Stimulated activated CD8-positive, alpha-beta memory T cell treated with anti-CD3 and anti-CD28 coated beads, Interleukin-7, amount 100 ng/mL, for 1 hour (primary cell): ENCODE data around the gene SSC5D.
"Not testable (repeated sequence)": the region's sequence is repeated elsewhere in the genome, so short reads cannot be mapped to it uniquely, and the experiment has no call there.

Source experiments
- DNase-seq, 2 donors: peaks; one replicate each; pipeline ENCODE4 v3.0.0-alpha.2; 2020; ENCODE audit warnings: low read depth in 2 of 2

SSC5D gene

DNA sequence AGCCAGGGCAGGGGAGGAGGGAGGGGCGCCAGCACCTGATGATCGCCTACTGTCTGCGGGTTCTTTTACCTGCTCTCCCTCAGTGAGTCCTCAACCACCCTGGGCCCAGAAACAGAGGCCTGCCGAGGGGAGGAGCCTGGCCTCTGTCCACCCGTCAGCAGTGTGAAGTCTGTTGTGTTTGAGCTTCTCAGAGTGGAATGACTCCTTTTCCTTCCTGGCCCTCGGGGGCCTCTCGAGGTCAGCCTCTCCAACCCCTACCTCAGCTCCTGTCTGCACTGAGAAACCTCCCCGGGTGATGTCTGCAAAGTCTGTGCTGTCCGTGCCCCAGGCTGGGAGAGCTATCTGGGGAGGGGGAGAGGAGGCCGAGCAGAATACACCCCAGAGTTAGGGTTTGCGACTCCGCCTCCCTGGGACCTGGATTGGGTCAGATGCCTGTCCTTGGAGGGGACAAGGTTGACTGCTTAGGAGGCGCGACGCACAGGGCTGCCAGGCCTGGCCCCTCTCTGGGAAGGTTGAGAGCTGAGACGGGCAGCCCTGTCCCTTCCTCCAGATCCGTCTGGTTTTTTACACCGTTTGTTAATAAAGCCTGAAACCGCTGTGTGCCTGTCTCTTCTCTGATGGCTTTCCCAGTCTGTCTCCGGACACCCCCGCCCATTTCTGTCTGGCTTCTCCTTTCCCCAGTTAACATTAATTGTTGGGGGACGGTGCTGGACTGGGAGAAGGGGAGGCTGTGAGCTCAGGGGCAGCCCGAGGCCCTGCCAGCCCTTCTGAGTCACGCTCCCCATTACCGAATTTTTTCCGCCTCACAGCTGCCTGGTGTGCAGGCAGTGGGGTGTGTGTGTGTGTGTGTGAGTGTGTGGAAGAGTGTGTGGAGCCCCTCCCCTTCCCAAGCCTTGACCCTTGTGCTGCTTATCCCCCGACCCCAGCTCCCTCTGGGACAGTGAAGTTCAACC is 989 bp upstream of the SSC5D start:
- DNase-seq = no peak

DNA sequence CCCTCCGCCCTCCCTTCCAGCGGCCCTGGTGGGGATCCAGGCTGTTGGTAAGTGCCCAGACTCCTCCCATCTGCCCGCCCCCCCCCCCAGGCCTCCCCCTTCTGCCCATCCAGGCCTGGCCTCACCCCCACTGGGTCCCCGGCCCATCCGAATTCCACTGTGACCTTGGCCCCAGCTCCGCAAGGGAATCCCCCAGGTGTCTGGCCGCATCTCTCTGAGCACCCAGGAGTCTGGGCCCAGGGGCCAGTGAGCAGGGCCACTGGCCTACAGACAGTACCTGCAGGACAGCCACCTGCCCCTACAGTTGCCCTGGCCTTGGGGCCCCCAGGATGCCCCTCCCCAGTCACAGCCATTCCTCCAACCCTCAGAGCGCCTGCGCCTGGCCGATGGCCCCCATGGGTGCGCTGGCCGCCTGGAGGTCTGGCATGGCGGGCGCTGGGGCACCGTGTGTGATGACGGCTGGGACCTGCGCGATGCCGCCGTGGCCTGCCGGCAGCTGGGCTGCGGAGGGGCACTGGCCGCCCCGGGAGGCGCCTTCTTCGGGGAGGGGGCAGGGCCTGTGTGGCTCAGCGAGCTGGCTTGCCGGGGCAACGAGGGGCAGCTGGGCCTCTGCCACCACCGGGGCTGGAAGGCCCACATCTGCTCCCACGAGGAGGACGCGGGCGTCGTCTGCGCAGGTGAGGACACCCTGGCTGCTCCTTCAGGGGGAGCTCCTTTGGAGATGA is 912 bp downstream of the SSC5D start:
- no peak for DNase-seq

DNA sequence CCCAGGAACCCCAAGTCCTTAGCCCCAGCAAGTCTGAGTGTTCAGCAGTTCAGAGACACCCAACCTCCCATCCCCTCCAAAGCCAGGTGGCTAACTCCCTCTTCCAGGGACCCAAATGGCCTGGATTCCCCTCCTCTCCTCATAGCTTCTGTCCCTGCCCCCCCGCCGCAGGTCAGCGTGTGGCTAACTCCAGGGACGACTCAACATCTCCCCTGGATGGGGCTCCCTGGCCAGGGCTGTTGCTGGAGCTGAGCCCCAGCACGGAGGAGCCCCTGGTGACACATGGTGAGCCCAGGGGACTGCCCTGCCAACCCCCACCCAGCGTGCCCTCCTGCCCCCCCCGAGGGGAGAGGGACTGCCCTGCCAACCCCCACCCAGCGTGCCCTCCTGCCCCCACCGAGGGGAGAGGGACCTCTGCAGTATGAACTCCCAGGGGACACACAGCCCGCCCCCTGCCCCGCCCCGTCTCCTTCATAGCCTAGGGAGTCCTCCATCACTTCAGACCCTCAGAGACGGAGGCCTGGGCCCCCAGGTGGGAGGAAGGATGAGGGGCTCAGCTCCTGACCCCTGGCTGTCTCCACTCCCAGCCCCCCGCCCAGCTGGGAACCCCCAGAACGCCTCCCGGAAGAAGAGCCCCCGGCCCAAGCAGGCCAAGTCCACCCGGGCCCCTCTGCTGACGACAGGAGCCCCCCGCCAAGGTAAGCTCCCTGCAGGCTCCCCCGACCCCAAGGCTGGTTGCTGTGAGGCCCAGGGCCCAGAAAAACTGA is 1.7 kb downstream of the SSC5D start:
- no peak for DNase-seq

DNA sequence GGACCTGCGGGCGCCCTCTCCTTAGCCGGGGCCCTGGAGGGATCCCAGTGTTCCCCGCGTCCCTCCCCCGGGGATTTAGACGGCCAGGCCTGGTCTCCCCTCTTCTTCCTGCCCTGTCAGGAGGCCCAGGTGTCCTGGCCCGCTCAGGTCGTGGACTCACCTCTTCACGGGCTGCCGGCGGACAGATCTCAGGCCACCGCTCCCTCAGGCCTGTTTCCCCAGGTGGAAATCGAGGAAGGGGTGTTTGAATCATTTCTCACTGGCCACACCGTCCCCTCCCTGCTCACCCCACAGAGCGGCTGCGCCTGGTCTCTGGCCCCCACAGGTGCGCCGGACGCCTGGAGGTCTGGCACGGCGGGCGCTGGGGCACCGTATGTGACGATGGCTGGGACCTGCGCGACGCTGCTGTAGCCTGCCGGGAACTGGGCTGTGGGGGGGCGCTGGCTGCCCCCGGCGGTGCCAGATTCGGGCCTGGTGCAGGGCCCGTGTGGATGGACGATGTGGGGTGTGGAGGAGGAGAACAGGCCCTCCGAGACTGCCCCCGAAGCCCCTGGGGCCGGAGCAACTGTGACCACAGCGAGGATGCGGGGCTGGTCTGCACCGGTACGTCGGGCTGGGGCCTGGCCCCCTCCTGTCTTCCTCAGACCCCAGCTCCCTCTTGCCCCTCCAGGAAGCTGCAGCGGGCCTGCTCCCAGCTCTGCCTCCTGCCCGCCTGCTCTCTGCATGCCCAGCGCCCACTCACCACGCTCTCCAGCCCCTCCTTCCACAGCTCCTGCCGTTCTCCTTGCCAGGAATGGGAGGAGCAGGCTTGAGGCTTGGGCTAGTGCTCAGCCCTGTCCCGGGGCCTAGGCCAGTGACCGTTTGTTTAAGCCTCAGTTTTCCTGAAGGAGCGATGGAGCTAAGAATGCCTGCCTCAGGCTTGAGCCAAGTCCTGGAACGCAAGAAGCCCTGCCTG is 2.5 kb downstream of the SSC5D start:
- no peak for DNase-seq

DNA sequence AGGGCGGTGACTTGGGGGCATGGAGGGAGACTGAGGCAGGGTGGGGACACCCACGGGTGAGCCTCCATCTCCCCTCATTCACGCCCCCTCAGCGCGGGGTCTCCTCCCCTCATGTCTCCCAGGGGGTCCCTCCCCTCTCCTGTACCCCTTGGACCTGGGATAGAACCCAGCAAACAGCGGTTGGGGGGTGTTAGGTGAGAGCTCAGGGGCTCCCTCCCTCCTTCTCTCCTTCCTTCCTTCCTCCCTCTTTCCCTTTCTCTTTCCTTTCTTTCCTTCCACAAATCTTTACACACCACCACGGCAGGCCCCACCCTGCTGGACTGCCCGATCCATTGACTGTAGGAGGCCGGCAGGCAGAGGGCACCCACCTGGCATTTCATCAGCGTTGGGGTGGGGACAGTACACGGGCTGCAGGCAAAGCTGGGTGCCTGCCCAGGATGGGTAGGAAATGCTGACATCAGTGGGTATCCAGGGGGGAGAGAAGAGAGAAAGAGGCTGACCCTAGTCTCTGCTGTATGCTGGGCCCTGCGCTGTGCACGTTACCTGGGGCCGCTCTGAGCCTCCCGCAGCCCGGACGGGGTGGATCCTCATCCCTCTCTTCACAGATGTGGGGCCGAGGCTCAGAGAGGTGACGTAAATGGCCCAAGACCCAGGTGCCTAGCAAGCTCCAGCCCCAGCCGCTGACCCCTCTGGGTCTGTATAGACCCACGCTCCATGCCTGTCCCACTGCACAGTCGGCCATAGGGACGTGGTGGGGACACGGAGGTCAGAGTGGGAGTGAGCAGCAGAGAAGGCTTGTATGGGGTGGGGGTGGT is 3.5 kb downstream of the SSC5D start:
- DNase-seq = no peak

DNA sequence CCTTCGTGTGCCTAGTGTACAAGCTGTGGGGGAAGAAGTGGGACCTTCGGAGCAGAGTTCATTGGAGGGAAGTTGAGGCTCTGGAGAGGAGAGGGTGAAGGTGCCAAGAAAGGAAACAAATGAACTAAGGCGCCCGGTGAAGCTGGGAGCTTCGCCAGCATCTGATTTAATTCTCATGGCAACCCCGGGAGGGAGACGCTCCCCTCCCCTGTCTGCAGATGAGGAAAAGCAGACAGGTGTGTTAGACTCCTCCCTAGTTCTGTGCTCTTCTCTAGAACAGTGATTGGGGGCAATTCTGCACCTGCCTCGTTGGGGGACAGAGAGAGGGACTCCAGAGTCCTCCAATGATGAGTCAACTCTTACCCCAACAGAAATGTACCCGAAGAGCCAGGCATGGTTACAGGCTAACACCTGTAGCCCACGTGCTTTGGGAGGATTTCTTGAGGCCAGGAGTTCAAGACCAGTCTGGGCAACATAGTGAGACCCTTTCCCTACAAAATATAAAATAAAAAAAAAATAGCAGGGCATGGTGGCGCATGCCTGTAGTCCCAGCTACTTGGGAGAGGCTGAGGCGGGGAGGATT is 4.2 kb downstream of the SSC5D start:
- DNase-seq = no peak

DNA sequence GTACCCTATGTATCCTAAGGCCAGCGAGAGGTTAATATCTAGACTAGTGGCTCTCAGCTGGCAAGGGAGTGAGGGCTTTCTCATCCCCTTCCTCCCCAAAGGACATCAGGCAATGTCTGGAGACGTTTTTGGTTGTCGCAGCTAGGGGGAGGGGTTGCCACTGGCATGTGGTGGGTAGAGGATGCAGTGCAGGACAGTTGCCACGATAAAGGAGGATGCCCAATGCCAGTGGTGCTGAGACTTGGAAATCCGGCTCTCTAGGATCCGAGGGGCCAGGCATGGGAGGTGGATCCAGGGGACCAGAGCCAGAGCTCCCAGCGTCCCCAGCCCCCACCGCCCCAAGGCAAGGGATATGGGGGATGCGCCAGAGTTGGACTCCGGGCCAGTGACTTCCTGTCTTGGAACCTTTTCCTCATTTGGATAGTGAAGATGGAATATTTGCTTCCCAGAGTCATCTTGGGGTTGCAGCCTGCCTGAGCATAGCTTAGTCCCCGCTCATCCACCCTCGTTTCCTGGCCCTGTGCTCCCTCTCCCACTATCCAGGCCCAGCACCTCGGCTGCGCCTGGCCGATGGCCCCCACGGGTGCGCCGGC is 4.9 kb downstream of the SSC5D start:
- no peak for DNase-seq

DNA sequence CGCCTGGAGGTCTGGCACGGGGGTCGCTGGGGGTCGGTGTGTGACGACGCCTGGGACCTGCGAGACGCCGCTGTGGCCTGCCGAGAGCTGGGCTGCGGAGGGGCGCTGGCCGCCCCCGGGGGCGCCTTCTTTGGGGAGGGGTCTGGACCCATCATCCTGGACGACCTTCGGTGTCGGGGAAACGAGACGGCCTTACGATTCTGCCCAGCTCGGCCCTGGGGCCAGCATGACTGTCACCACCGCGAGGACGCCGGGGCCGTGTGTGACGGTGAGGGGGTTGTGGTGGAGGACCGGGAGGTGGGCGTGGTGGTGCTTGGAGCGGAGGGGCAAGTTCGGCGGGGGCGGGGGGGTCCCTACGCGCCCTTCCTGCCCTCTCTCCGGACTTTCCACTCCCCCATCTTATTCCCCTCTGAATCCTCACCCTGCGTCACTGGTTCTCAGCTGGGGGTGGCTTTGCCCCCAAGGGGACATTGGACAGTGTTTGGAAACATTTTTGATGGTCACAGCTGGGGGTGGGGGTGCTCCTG is 5.5 kb downstream of the SSC5D start:
- no peak for DNase-seq

DNA sequence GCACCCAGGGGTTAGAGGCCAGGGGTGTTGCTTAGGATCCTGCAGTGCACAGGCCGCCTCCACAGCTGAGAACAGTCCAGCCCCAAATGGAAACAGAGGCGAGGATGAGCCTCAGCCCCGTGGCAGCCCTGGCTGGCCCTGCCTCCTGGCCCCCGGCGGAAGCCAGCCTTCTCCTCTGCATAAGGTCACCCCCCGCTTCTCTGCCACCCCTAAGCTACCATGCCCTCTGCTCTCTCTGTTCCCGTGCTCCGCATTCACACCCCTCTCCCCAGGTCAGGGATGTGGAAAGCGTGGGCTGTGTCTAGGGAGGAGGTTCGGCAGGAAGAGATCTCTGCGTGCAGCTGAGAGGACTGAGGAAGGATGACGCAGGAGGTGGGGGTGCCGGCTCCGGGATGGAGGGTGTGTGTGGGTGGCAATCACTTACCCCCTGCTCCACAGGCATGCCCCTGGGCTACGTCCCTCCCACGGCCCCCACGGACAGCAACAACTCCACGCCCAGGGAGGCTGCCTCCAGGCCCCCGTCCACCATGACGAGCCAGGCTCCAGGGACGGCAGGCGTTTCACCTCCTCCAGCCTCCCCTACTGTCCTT is 6.0 kb downstream of the SSC5D start:
- DNase-seq = no peak

DNA sequence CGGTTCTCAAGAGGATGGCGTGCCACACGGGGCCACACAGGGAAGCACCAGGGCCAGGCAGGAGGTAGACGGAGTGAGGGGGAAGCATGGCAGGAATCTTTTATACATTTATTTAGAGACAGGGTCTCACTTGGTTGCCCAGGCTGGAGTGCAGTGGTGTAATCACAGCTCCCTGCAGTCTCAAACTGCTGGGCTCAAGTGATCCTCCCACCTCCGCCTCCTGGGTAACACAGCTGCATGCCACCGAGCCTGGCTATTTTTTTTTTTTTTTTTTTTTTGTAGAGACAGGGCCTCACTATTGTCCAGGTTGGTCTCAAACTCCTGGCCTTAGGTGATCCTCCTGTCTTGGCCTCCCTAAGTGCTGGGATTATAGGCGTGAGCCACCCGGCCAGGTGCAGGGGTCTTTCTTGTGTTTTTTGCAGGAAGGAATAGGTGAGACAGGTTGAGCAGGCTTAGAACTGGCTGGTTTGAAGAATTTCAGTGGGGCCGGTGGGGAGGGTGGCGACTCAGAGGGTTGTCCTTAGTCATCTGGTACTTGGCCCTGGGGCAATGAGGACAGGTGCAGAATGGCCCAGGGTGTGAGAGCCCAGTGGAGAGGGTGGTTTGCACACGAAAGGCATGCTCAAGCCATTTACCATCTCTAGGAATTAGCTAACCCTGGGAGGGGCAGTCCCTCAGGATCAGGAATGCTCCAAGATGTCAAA is 7.6 kb downstream of the SSC5D start:
- no peak for DNase-seq

DNA sequence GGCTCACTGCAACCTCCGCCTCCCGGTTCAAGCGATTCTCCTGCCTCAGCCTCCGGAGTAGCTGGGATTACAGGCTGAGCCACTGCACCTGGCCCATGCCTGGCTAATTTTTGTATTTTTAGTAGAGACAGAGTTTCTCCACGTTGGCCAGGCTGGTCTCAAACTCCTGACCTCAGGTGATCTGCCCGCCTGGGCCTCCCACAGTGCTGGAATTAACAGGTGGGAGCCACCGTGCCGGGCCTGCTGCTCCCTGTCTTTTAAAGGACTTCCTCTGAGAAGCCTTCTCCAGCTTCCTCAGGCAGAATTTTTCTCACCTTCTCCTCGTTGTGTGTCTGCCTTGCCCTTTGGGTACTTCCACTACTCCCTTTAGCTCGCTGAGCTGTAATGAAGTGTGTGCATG is 8.6 kb downstream of the SSC5D start:
- not testable (repeated sequence) for DNase-seq

DNA sequence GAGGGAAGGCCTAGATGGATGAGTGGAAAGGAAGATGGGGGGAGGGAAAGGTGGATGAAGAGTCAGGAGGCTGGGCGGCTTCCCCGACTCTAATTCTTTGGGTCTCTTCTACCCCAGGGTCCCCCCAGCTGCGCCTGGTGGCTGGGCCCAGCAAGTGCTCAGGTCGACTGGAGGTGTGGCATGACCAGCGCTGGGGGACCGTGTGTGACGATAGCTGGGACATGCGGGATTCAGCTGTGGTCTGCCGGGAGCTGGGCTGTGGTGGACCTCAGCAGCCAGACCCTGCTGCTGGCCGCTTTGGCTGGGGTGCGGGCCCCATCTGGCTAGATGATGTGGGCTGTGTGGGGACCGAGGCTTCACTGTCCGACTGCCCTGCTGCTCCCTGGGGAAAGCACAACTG is 9.5 kb downstream of the SSC5D start:
- DNase-seq = no peak

DNA sequence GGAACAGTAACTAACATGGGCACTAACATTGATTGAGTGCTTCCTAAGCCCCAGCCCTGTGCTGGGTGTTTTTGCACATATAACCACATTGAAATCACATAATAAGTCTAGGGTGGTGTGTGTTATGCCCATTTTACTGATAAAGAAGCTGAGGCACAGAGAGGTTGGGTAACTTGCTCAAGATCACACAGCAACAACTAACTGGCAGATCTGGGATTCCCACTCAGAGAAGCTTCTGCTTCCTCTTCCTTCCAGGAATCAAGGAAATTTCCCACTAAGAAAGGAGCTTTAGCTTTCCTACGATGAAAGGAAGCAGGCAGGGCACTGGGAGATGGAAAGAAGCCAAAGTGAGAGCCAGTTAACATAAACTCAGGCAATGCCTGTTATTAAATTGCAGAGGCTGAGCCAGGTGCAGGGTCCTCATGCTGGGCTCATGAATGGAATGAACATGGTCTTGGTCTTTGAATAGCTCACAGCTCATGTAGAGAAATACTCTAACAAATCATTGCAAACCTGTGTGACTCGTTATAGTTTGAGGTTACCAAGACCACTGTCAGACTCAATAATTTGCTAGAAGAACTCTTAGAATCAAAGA is 10.1 kb downstream of the SSC5D start:
- DNase-seq = no peak

DNA sequence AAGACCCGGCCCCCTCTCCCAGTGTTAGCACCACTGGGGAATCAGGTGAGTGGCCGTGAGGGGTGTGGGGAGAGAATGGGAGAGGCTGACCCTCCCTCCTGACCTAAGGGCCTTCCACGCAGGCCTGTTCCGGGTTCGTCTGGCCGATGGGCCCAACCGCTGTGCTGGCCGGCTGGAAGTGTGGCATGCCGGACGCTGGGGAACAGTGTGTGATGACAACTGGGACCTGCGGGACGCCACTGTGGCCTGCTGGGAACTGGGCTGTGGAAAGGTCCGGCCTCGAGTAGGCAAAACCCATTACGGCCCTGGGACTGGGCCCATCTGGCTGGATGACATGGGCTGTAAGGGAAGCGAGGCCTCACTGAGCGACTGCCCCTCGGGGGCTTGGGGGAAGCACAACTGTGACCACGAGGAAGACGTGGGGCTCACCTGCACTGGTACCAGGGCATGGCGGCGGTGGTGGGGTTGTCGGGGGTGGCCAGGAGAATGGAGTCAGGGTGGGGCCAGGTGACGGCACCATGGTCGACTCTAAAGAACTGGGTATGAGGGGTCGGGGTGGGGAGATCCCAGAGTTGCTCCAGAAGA is 12.2 kb downstream of the SSC5D start:
- DNase-seq = no peak

DNA sequence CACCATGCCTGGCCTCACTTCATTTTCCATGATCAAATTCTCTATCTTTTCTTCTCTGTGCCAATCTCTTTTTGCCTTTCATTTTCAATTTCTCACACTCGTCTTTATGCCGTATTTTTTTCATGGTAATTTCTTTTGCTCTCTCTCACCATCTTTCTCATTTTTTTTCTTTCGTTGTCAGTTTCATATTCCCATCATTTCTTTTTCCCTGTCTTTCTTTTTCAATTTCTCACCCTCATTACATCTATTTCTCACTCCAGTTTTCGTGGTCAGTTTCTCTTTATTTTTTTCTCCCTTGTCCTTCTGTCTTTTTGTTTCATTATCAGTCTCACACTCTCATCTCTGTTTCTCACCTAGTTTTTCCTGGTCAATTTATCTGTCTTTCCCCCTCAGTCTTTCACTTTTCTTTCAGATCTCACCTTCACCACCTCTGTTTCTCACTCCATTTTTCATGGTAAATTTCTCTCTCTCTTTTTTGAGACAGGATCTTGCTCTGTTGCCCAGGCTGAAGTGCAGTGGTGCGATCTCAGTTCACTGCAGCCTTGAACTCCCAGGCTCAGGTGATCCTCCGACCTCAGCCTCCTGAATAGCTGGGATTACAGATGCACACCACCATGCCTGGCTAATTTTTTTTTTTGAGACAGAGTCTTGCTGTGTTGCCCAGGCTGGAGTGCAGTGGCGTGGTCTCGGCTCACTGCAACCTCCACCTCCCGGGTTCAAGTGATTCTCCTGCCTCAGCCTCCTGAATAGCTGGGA is 14.1 kb downstream of the SSC5D start:
- no peak for DNase-seq

DNA sequence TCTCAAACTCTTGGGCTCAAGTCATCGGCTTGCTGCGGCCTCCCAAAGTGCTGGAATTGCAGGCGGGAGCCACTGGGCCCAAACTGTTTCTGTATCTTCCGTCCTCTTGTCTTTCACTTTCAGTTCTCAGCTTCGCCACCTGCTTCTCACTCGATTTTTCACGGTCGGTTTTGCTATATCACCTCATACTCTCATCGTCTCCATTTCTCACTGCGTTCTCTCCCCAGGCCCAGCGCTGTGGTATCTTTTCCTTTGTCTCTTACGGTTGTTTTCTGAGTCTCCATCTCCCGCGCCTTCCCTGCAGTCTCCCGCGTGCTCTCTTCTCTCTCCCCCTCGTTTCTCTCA is 14.9 kb downstream of the SSC5D start:
- no peak for DNase-seq
